ENCODE data around the gene CCHCR1.

The CCHCR1 gene

GRCh38 chr6:31165986-31166385, 8.4 kb upstream of the CCHCR1 start:
- TF ChIP-seq GATA2 (IDR thresholded peaks at IDR 0.05; ENCODE audit: low read depth, low read length) = no peak
- no peak for TF ChIP-seq GATA3 (IDR thresholded peaks at IDR 0.05; ENCODE audit: low read depth, low read length)

DNA sequence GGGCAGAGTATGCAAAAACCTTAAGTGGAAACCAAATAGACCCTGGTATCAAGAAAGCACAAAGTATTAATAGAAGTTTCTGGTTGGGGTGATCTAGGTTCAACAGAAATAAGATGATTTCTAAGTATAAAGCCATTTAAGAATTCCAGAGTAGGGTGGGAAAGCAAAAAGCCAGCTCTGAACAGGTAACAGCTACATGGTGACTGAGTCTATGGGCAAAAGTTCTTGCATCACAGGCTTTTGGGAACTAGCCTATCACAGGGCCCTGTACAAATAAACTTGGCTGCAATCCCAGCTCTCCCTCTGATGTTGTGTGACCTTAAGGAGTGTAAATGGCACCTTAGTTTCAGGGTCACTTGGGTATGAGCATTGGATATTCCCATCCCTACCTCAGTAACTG, 6.3 kb upstream of the CCHCR1 start:
- TF ChIP-seq GATA3 (IDR thresholded peaks at IDR 0.05; ENCODE audit: low read depth, low read length) (no peak), GATA2 (IDR thresholded peaks at IDR 0.05; ENCODE audit: low read depth, low read length) (no peak)

- TF ChIP-seq GATA2 (IDR thresholded peaks at IDR 0.05; ENCODE audit: low read depth, low read length) (no peak), GATA3 (IDR thresholded peaks at IDR 0.05; ENCODE audit: low read depth, low read length) (no peak)
These were observed 5.0 kb upstream of the CCHCR1 start for GRCh38 chr6:31162463-31163165.

- TF ChIP-seq GATA2 (IDR thresholded peaks at IDR 0.05; ENCODE audit: low read depth, low read length) (no peak), GATA3 (IDR thresholded peaks at IDR 0.05; ENCODE audit: low read depth, low read length) (no peak)
These were observed 3.9 kb upstream of the CCHCR1 start for GRCh38 chr6:31161216-31162126.

- TF ChIP-seq GATA3 (IDR thresholded peaks at IDR 0.05; ENCODE audit: low read depth, low read length) (no peak), GATA2 (IDR thresholded peaks at IDR 0.05; ENCODE audit: low read depth, low read length) (no peak)
These were observed 1.6 kb upstream of the CCHCR1 start for GRCh38 chr6:31158863-31159855.

DNA sequence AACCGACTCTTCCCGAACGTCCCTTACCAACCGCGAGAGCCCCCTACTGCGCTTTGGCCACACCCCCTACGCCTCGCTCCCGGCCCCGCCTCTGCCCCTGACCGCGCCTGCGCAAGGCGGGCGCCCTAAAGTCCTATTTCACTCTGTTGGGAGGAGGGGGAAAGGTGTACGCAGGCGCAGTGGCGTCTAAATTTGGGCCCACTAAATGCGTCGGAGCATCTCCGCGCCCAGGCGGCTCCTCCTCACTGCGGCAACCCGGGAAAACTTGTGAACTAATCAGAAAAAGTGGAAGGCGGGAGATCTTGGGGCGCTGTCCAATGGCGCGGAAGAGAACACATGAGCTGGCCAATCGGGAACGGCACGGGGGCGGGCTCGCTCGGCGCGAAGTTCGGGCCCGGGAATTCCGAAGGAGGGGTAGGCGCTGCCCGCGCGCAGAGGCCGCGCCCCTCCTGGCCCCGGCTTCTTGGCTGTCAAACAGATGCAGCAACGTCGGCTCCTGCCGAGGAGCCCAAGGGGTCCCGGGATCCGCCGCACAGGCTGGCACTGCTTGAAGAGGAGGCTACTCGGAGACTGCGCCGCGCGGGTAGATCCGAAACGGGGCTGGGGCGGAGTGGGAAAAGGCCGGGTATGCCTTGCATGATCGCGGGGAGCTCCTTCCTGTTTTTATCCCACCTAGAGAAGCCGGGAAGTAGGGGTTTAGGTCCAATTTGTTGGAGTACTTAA, 699 bp upstream of the CCHCR1 start, which contains the start of gene TCF19:
TCF19 (plus strand) TSS at position 450 of the 723 bp plus-strand sequence. CDS start 881 bp downstream, outside the sequence.
- TF ChIP-seq GATA3 (IDR thresholded peaks at IDR 0.05; ENCODE audit: low read depth, low read length) = no peak
- no peak for TF ChIP-seq GATA2 (IDR thresholded peaks at IDR 0.05; ENCODE audit: low read depth, low read length)

- no peak for TF ChIP-seq GATA2 (IDR thresholded peaks at IDR 0.05; ENCODE audit: low read depth, low read length)
These were observed 961 bp downstream of the CCHCR1 start for GRCh38 chr6:31156641-31157040.

- TF ChIP-seq GATA2 (IDR thresholded peaks at IDR 0.05; ENCODE audit: low read depth, low read length) = no peak
- no peak for TF ChIP-seq GATA3 (IDR thresholded peaks at IDR 0.05; ENCODE audit: low read depth, low read length)
These were observed 3.2 kb downstream of the CCHCR1 start for GRCh38 chr6:31154436-31154835.

GRCh38 chr6:31152781-31153180, 4.8 kb downstream of the CCHCR1 start:
- TF ChIP-seq GATA2 (IDR thresholded peaks at IDR 0.05; ENCODE audit: low read depth, low read length) (no peak), GATA3 (IDR thresholded peaks at IDR 0.05; ENCODE audit: low read depth, low read length) (no peak)

- TF ChIP-seq GATA2 (IDR thresholded peaks at IDR 0.05; ENCODE audit: low read depth, low read length) (no peak), GATA3 (IDR thresholded peaks at IDR 0.05; ENCODE audit: low read depth, low read length) (no peak)
These were observed 7.7 kb downstream of the CCHCR1 start for GRCh38 chr6:31149827-31150447.

DNA sequence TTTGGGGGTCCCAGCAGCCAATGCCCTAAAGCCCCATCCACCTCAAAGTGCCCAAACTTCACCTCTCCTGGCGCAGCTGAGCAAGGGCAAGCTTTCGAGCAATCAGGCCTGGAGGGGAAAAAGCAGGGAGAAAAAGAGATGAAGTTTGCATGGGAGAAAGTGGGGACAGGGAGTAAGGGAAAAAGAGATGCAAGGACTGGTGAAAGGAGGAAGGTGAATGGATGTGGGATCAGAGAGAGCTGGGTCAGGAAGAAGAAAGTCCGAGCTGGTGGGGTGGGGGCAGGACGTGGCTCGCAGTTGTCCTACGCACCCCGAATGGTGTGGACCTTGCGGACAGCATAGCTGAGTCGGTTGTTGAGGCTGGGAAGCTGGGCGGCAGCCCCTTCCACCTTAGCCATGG, 12.2 kb downstream of the CCHCR1 start:
- no peak for TF ChIP-seq GATA2 (IDR thresholded peaks at IDR 0.05; ENCODE audit: low read depth, low read length)
- no peak for TF ChIP-seq GATA3 (IDR thresholded peaks at IDR 0.05; ENCODE audit: low read depth, low read length)

DNA sequence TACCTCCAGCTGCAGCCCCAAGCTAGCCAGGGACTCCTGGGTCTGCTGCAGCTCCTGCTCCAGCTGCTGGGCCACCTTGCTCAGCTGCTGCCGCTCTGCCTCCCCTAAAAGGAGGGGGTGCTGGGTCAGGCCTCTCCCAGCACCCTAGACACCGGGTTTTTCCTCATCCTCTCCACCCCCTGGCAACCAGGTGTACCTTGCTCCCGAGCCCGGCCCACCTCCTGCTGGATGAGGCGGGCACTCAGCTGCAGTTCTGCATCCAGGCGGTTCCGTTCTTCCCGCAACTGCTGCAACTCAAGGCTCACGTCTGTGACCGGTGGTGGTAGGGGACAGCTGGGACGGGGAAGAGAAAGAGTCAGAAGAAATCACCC, 12.6 kb downstream of the CCHCR1 start:
- no peak for TF ChIP-seq GATA2 (IDR thresholded peaks at IDR 0.05; ENCODE audit: low read depth, low read length)
